K562 (cell line): ENCODE results near the gene HNRNPDL. TPM values are rescaled to one million over a fixed set of nuclear protein-coding genes. Genes with fewer than 3 reads are reported as not detected.
A peak's percentile ranks its signal among the peaks of the same experiment; 100 is the strongest.

ENCODE experiments used
- ARID4B ChIP-seq: sonication (generic); formaldehyde crosslinking; IDR thresholded peaks from 2 replicates; pipeline ENCODE4 v1.8.0; 2022; ENCODE audit warnings: mild to moderate bottlenecking, missing genetic modification reagents
- FOXA3 ChIP-seq, 2 experiments: fragments of 450-650 bp in 1 of 2; sonication (generic) in 1 of 2; formaldehyde crosslinking; IDR thresholded peaks in 1 of 2; conservative IDR thresholded peaks in 1 of 2; 2 replicates each; pipeline versions ENCODE4 v1.4.0 to v1.8.0; 2020 to 2022; ENCODE audit warnings: mild to moderate bottlenecking in 2 of 2, missing genetic modification reagents in 1 of 2
- HOMEZ ChIP-seq: fragments of 250-450 bp; sonication (Bioruptor Pico); IDR thresholded peaks from 2 replicates; pipeline ENCODE4 v1.4.0; 2020; ENCODE audit warnings: mild to moderate bottlenecking, moderate library complexity
- KDM5B ChIP-seq: fragments of 200-600 bp; sonication (generic); IDR thresholded peaks from 2 replicates; pipeline ENCODE4 v1.6.1; 2012; ENCODE audit warnings: low read depth, mild to moderate bottlenecking, moderate library complexity, low read length, control low read depth, inconsistent platforms; ENCODE audit not compliant: insufficient replicate concordance
- KLF16 ChIP-seq: IDR thresholded peaks from 2 replicates; pipeline ENCODE4 v1.6.1; 2016; ENCODE audit warnings: antibody characterized with exemption
- MTA3 ChIP-seq: fragments of 450-650 bp; formaldehyde crosslinking; IDR thresholded peaks from 2 replicates; pipeline ENCODE4 v1.6.1; 2017; ENCODE audit warnings: mild to moderate bottlenecking, borderline replicate concordance
- NCOR1 ChIP-seq: fragments of 450-650 bp; IDR thresholded peaks from 2 replicates; pipeline ENCODE4 v1.6.1; 2016; ENCODE audit warnings: mild to moderate bottlenecking, moderate library complexity
- NR3C1 ChIP-seq: sonication (generic); formaldehyde crosslinking; IDR thresholded peaks from 2 replicates; pipeline ENCODE4 v1.8.1; 2022; ENCODE audit warnings: missing genetic modification reagents
- POLR2G ChIP-seq: fragments of 200-400 bp; formaldehyde crosslinking; IDR thresholded peaks from 2 replicates; pipeline ENCODE4 v1.6.1; 2017; ENCODE audit warnings: low read depth, mild to moderate bottlenecking, antibody characterized with exemption, low read length, moderate library complexity
- RB1 ChIP-seq: fragments of 450-650 bp; IDR thresholded peaks from 2 replicates; pipeline ENCODE4 v1.6.1; 2017; ENCODE audit warnings: low read depth, mild to moderate bottlenecking
- SUPT5H ChIP-seq: fragments of 450-650 bp; IDR thresholded peaks from 2 replicates; pipeline ENCODE4 v1.6.1; 2016
- TEAD1 ChIP-seq, 2 experiments: fragments of 450-650 bp in 1 of 2; sonication (generic) in 1 of 2; formaldehyde crosslinking; IDR thresholded peaks; 2 replicates each; pipeline versions ENCODE4 v1.4.0 to v1.8.0; 2020 to 2022; ENCODE audit warnings: mild to moderate bottlenecking in 2 of 2, missing genetic modification reagents in 1 of 2
- ZBTB49 ChIP-seq: sonication (generic); formaldehyde crosslinking; IDR thresholded peaks from 2 replicates; pipeline ENCODE4 v1.8.0; 2022; ENCODE audit warnings: missing genetic modification reagents, mild to moderate bottlenecking, borderline replicate concordance
- ZFX ChIP-seq: sonication (generic); formaldehyde crosslinking; IDR thresholded peaks from 2 replicates; pipeline ENCODE4 v1.8.0; 2022; ENCODE audit warnings: mild to moderate bottlenecking, missing genetic modification reagents, moderate library complexity
- ZNF197 ChIP-seq: fragments of 200-800 bp; sonication (Bioruptor generic); IDR thresholded peaks from 2 replicates; pipeline ENCODE4 v1.6.1; 2016; ENCODE audit warnings: low read depth, missing genetic modification characterization, missing compliant biosample characterization
- ZNF282 ChIP-seq: sonication (generic); formaldehyde crosslinking; IDR thresholded peaks from 2 replicates; pipeline ENCODE4 v1.8.1; 2023; ENCODE audit warnings: missing genetic modification reagents
- ZNF586 ChIP-seq: fragments of 450-650 bp; formaldehyde crosslinking; conservative IDR thresholded peaks from 2 replicates; pipeline ENCODE4 v1.4.0; 2020; ENCODE audit warnings: mild to moderate bottlenecking, moderate library complexity
- ZNF830 ChIP-seq: fragments of 250-450 bp; sonication (Bioruptor Pico); IDR thresholded peaks from 2 replicates; pipeline ENCODE4 v1.5.0; 2021; ENCODE audit warnings: mild to moderate bottlenecking
- polyA plus RNA-seq, 8 experiments: library from polyadenylated mRNA; depleted of rRNA in 4 of 8; stranded (reverse) in 5 of 8; unstranded in 3 of 8; fragments of >200 nt; fragmentation: Nextera tagmentation in 2 of 8; fragmentation: Illumina TruSeq in 1 of 8; extraction: Ambion mirVana in 2 of 8; extraction: Trizol in 1 of 8; gene quantifications; 2 replicates each; pipeline versions ENCODE4 v1.2.1 to v1.2.3, GENCODE V29; 2011 to 2014; ENCODE audit warnings: inconsistent platforms in 1 of 8, missing spikeins in 1 of 8
- total RNA-seq, 7 experiments: library from RNA; depleted of rRNA in 6 of 7; stranded (reverse); fragments of >200 nt in 6 of 7; fragmentation: Illumina TruSeq in 2 of 7; extraction: Trizol in 2 of 7; gene quantifications; 2 replicates each; pipeline versions ENCODE4 v1.2.1 to v1.2.3, GENCODE V29; 2011 to 2021; ENCODE audit warnings: low replicate concordance in 1 of 7

The HNRNPDL gene
- total and polyA plus RNA-seq, 9 of the 15 experiments (the other 6 are each of a cell fraction or from before 2014, with no cell fraction given), result 243 to 652 (median 351) TPM

GRCh38 chr4:82429728-82430192 is 502 bp downstream of the HNRNPDL start (continued):
- TF ChIP-seq ZBTB49 (no peak), SUPT5H (no peak), ZNF197 (CRISPR knock-in tag) (0 out of 2 replicates have a peak, but pooled peaks have one; percentile 24), RB1 (0 out of 2 replicates have a peak, but pooled peaks have one; percentile 43), HOMEZ (CRISPR knock-in tag) (no peak), KLF16 (peak; percentile 66), TEAD1 (CRISPR knock-in tag; IDR thresholded peaks at IDR 0.05) (peak in 1 of 2 experiments; percentile 80; a peak in 1 of 4 replicates), ZNF830 (0 out of 2 replicates have a peak, but pooled peaks have one; percentile 74), NR3C1 (0 out of 2 replicates have a peak, but pooled peaks have one; percentile 28), POLR2G (peak; percentile 75), KDM5B (peak; percentile 83), MTA3 (no peak), ZNF586 (no peak), FOXA3 (CRISPR knock-in tag; conservative IDR thresholded peaks at IDR 0.05 in 1 of 2, IDR thresholded peaks at IDR 0.05 in 1 of 2) (0 out of 4 replicates have a peak, but pooled peaks of 1 of the 2 experiments have one; percentile 58), ARID4B (no peak; the same call in 1 of the 2 replicates), ZNF282 (CRISPR knock-in tag) (0 out of 2 replicates have a peak, but pooled peaks have one; percentile 69), NCOR1 (no peak), ZFX (CRISPR knock-in tag) (peak; percentile 55)
